Activated naive CD4-positive, alpha-beta T cell (primary cell): Measurements from ENCODE around the gene TSPY8.
"Not testable (repeated sequence)": the region's sequence is repeated elsewhere in the genome, so short reads cannot be mapped to it uniquely, and the experiment has no call there.

Experiments
- DNase-seq, 4 experiments: peaks; one replicate each; lab custom pipeline; 2025; lab: John Stamatoyannopoulos, UW

Gene TSPY8

GRCh38 chrY:9357497-9357896, at the start of gene TSPY8:
Gene TSPY8, plus strand, starts transcription at chrY:9357797. Its CDS starts 46 bp downstream, at chrY:9357843.
- DNase-seq, result not testable (repeated sequence)

DNA sequence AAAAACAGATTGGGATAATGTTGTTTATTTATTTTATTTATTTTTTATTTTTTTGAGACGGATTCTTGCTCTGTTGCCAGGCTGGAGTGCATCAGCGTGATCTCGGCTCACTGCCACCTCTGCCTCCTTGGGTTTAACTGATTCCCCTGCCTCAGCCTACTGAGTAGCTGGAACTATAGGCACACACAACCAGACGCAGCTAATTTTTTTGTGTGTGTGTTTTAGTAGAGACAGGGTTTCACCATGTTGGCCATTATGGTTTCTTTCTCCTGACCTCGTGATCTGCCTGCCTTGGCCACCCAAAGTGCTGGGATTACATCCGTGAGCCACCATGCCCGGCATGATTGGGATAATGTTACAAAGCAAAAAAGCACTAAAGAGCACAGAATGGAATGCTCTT, 36.6 kb upstream of the TSPY8 start:
- no peak for DNase-seq

DNA sequence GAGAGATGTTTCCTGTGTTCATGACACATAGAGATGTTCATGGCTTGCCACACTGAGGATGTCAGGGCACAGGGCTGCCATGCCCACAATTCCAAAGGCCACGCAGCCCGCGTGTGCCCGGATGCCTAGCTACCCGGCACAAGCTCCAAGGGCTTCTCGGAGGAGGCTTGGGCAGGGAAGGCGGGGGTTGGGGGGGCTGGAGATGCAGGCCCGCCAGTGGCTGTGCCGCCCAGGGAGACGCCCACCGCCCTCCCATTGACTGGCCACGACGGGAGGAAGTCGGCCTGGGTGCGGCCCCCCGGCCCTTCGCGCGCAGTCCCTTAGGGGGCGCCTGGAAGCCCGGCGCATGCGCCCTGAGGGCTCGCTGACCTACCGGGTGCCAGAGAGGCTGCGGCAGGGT, 20.4 kb upstream of the TSPY8 start, which contains the start of gene TSPY4:
TSS of gene TSPY4 (plus strand) at position 301 of the 400 bp plus-strand sequence. CDS start at position 347, 46 bp downstream.
- not testable (repeated sequence) for DNase-seq

DNA sequence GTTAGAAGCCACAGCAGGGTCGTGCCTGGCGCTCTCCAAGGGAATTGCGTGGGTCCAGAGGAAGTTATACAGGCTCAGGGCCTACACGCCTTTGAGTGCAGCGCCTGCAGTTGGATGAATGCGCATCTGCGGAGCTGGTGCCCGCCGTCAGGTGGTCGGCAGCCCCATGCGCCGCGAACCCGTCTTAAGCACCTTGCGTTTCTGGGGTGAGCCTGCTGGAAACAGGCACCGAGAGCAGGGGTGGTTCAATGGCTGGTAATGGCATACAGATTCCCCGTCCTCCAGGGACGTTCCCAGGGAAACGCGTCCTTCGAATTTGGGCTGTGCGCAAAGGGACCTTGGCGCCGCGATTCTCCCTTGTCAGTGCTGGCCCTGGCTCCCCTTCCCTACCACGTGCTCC, 38.9 kb downstream of the TSPY8 start:
- DNase-seq, result not testable (repeated sequence)

DNA sequence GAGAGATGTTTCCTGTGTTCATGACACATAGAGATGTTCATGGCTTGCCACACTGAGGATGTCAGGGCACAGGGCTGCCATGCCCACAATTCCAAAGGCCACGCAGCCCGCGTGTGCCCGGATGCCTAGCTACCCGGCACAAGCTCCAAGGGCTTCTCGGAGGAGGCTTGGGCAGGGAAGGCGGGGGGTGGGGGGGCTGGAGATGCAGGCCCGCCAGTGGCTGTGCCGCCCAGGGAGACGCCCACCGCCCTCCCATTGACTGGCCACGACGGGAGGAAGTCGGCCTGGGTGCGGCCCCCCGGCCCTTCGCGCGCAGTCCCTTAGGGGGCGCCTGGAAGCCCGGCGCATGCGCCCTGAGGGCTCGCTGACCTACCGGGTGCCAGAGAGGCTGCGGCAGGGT, 40.5 kb downstream of the TSPY8 start, which contains the start of gene TSPY3:
TSS of gene TSPY3 (plus strand) at position 301 of the 400 bp plus-strand sequence. CDS start at position 347, 46 bp downstream.
- DNase-seq, result not testable (repeated sequence)
